GM23338 (cell line): ENCODE measurements around the gene ROBO1. TPM values are rescaled to one million over a fixed set of nuclear protein-coding genes. Genes with fewer than 3 reads are reported as not detected.

Experiments
- ATAC-seq: fragments of 200-7000 bp; cut with Tn5 transposase; 3 replicates; pipeline ENCODE4 v1.9.1; 2020
- DNase-seq: peaks from one replicate; pipeline ENCODE4 v3.0.0-alpha.2; 2015; ENCODE audit warnings: low spot score
- H2AFZ ChIP-seq: fragments of 200-600 bp; sonication (generic); 2 replicates; pipeline ENCODE4 v1.8.0; 2016; ENCODE audit warnings: antibody characterized with exemption, mild to moderate bottlenecking, moderate library complexity
- H3F3A ChIP-seq: fragments of 200-600 bp; sonication (generic); replicated peaks from 2 replicates; pipeline ENCODE4 v1.8.0; 2017; ENCODE audit warnings: antibody characterized with exemption, mixed run types, low read depth
- H3K27ac ChIP-seq: fragments of 200-600 bp; sonication (generic); 2 replicates; pipeline ENCODE4 v1.6.1; 2016; ENCODE audit warnings: low read depth
- H3K27me3 ChIP-seq: fragments of 200-600 bp; sonication (generic); 2 replicates; pipeline ENCODE4 v1.8.0; 2016; ENCODE audit warnings: mild to moderate bottlenecking, mixed run types, moderate library complexity; ENCODE audit not compliant: insufficient read depth
- H3K36me3 ChIP-seq: fragments of 200-600 bp; sonication (generic); 2 replicates; pipeline ENCODE4 v1.8.0; 2016; ENCODE audit warnings: mild to moderate bottlenecking; ENCODE audit not compliant: insufficient read depth
- H3K4me1 ChIP-seq: fragments of 200-600 bp; sonication (generic); 2 replicates; pipeline ENCODE4 v1.8.0; 2016; ENCODE audit warnings: mild to moderate bottlenecking, moderate library complexity; ENCODE audit not compliant: insufficient read depth
- H3K4me2 ChIP-seq: fragments of 200-600 bp; sonication (generic); 2 replicates; pipeline ENCODE4 v1.7.1; 2017; ENCODE audit warnings: mixed run types
- H3K4me3 ChIP-seq: fragments of 200-600 bp; sonication (generic); 2 replicates; pipeline ENCODE4 v1.6.1; 2016; ENCODE audit warnings: mixed run types
- H3K79me2 ChIP-seq: fragments of 200-600 bp; sonication (generic); replicated peaks from 2 replicates; pipeline ENCODE4 v1.8.0; 2017; ENCODE audit warnings: mild to moderate bottlenecking; ENCODE audit not compliant: insufficient read depth
- H3K9me2 ChIP-seq: fragments of 200-600 bp; sonication (generic); 2 replicates; pipeline ENCODE4 v1.8.0; 2017; ENCODE audit not compliant: insufficient read depth
- H4K20me1 ChIP-seq: fragments of 200-600 bp; sonication (generic); replicated peaks from 2 replicates; pipeline ENCODE4 v1.8.0; 2017; ENCODE audit warnings: mild to moderate bottlenecking; ENCODE audit not compliant: insufficient read depth
- H3K27ac Mint-ChIP-seq: 2 replicates; pipeline ENCODE4 v1.8.0; 2020; ENCODE audit warnings: inconsistent platforms, mild to moderate bottlenecking, moderate library complexity, mixed read lengths
- H3K27me3 Mint-ChIP-seq: 3 replicates; pipeline ENCODE4 v1.8.0; 2022; ENCODE audit warnings: low read depth, mild to moderate bottlenecking, moderate library complexity, mixed read lengths, inconsistent platforms; ENCODE audit not compliant: insufficient read depth, poor library complexity
- H3K36me3 Mint-ChIP-seq: 3 replicates; pipeline ENCODE4 v1.8.0; 2021; ENCODE audit warnings: low read depth, mild to moderate bottlenecking, inconsistent platforms, moderate library complexity, mixed read lengths
- H3K4me1 Mint-ChIP-seq: 3 replicates; pipeline ENCODE4 v1.8.0; 2020; ENCODE audit warnings: mild to moderate bottlenecking, inconsistent platforms, mixed read lengths
- H3K4me3 Mint-ChIP-seq: 3 replicates; pipeline ENCODE4 v1.8.0; 2021; ENCODE audit warnings: moderate library complexity, mild to moderate bottlenecking, inconsistent platforms, mixed read lengths
- H3K9me3 Mint-ChIP-seq: 3 replicates; pipeline ENCODE4 v1.8.0; 2020; ENCODE audit warnings: moderate library complexity, mild to moderate bottlenecking, inconsistent platforms, mixed read lengths
- CREB1 ChIP-seq: fragments of 250-450 bp; sonication (Bioruptor Pico); IDR thresholded peaks from 2 replicates; pipeline ENCODE4 v1.5.0; 2020; ENCODE audit warnings: low read depth, mild to moderate bottlenecking, moderate library complexity
- ETS1 ChIP-seq: IDR thresholded peaks from 2 replicates; pipeline ENCODE4 v1.6.1; 2016; ENCODE audit warnings: antibody characterized with exemption
- EZH2phosphoT487 ChIP-seq: fragments of 200-600 bp; sonication (generic); IDR thresholded peaks from one replicate; pipeline ENCODE4 v1.8.1; 2018; ENCODE audit warnings: antibody characterized with exemption; ENCODE audit not compliant: unreplicated experiment
- NANOG ChIP-seq: IDR thresholded peaks from 2 replicates; pipeline ENCODE4 v1.6.1; 2016; ENCODE audit warnings: antibody characterized with exemption, borderline replicate concordance
- POLR2AphosphoS5 ChIP-seq: IDR thresholded peaks from 2 replicates; pipeline ENCODE4 v1.6.1; 2016; ENCODE audit warnings: antibody characterized with exemption, low read depth
- REST ChIP-seq: IDR thresholded peaks from one replicate; pipeline ENCODE4 v1.6.1; 2018; ENCODE audit warnings: antibody characterized with exemption; ENCODE audit not compliant: unreplicated experiment
- ZNF114 ChIP-seq: fragments of 250-450 bp; sonication (Bioruptor Pico); IDR thresholded peaks from 2 replicates; pipeline ENCODE4 v1.5.0; 2020; ENCODE audit warnings: mild to moderate bottlenecking, moderate library complexity
- ZNF331 ChIP-seq: fragments of 250-450 bp; sonication (Bioruptor Pico); IDR thresholded peaks from 2 replicates; pipeline ENCODE4 v1.5.0; 2020; ENCODE audit warnings: low read depth, mild to moderate bottlenecking, moderate library complexity
- ZNF462 ChIP-seq: fragments of 250-450 bp; sonication (Bioruptor Pico); IDR thresholded peaks from 2 replicates; pipeline ENCODE4 v1.5.0; 2020; ENCODE audit warnings: mild to moderate bottlenecking, moderate library complexity
- polyA plus RNA-seq: library from polyadenylated mRNA; unstranded; fragments of >200 nt; fragmentation: Nextera tagmentation; extraction: Ambion mirVana; gene quantifications from 2 replicates; pipeline ENCODE4 v1.2.1, GENCODE V29; 2016
- total RNA-seq: library from RNA; depleted of rRNA; stranded (reverse); fragments of >200 nt; shearing (Covaris generic); gene quantifications from 2 replicates; pipeline ENCODE4 v1.2.3, GENCODE V29; 2014
- TF ChIP-seq, protein P1 (sequence below), 2 experiments: fragments of 200-600 bp in 1 of 2; sonication (generic) in 1 of 2; conservative IDR thresholded peaks; 2 replicates each; pipeline versions ENCODE4 v1.5.1 to v1.6.1; 2016 to 2017; ENCODE audit warnings: antibody characterized with exemption in 2 of 2, low read depth in 2 of 2, mild to moderate bottlenecking in 2 of 2, moderate library complexity in 1 of 2

ROBO1 gene
- total and polyA plus RNA-seq, 2 experiments from 2014 or later = 19.2 to 78.3 TPM

GRCh38 chr3:79368403-79368802 is 399.4 kb downstream of the ROBO1 start (continued):
- TF ChIP-seq REST (no peak), CREB1 (CRISPR knock-in tag) (no peak), ZNF114 (CRISPR knock-in tag) (no peak), POLR2AphosphoS5 (no peak), NANOG (no peak), ZNF331 (CRISPR knock-in tag) (no peak), EZH2phosphoT487 (no peak)
- TF ChIP-seq, protein P1, sequence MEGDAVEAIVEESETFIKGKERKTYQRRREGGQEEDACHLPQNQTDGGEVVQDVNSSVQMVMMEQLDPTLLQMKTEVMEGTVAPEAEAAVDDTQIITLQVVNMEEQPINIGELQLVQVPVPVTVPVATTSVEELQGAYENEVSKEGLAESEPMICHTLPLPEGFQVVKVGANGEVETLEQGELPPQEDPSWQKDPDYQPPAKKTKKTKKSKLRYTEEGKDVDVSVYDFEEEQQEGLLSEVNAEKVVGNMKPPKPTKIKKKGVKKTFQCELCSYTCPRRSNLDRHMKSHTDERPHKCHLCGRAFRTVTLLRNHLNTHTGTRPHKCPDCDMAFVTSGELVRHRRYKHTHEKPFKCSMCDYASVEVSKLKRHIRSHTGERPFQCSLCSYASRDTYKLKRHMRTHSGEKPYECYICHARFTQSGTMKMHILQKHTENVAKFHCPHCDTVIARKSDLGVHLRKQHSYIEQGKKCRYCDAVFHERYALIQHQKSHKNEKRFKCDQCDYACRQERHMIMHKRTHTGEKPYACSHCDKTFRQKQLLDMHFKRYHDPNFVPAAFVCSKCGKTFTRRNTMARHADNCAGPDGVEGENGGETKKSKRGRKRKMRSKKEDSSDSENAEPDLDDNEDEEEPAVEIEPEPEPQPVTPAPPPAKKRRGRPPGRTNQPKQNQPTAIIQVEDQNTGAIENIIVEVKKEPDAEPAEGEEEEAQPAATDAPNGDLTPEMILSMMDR (conservative IDR thresholded peaks at IDR 0.05; ENCODE audit: low read depth in 2 of 2) = no peak

- peaks cover 13% of the 10 kb centered on the region for H3K36me3 Mint-ChIP-seq
- H3K4me3 ChIP-seq = no peak overlapping the region
- no peak overlapping the region for H3K27ac ChIP-seq
- no peak overlapping the region for H3K27ac Mint-ChIP-seq
- H3K4me3 Mint-ChIP-seq = no peak overlapping the region
- H3K27me3 ChIP-seq = no peaks in the 10 kb centered on the region
- no peaks in the 10 kb centered on the region for H3K27me3 Mint-ChIP-seq
- no peaks in the 10 kb centered on the region for H3K9me2 ChIP-seq
- no peaks in the 10 kb centered on the region for H3K79me2 ChIP-seq
- no peak overlapping the region for H3K4me2 ChIP-seq
- no peaks in the 10 kb centered on the region for H3F3A ChIP-seq
- H4K20me1 ChIP-seq = no peaks in the 10 kb centered on the region
- no peak for DNase-seq
- peaks cover 22% of the 10 kb centered on the region for H3K4me1 Mint-ChIP-seq
- no peaks in the 10 kb centered on the region for H3K36me3 ChIP-seq
- no peak overlapping the region for H2AFZ ChIP-seq
- ATAC-seq = no peak
- H3K9me3 Mint-ChIP-seq = peaks cover 16% of the 10 kb centered on the region
- H3K4me1 ChIP-seq = peaks cover 8% of the 10 kb centered on the region; the same call in 1 of the 2 replicates
- TF ChIP-seq ZNF462 (CRISPR knock-in tag) (no peak), POLR2AphosphoS5 (no peak), ETS1 (no peak), EZH2phosphoT487 (no peak), ZNF114 (CRISPR knock-in tag) (no peak)
- TF ChIP-seq, protein P1 (conservative IDR thresholded peaks at IDR 0.05; ENCODE audit: low read depth in 2 of 2) = no peak
Observed at GRCh38 chr3:79367803-79368202, 400.0 kb downstream of the ROBO1 start.
